GM23338 (cell line): Measurements from ENCODE around the gene PIGR. TPM values are rescaled to one million over a fixed set of nuclear protein-coding genes. Genes with fewer than 3 reads are reported as not detected.

ENCODE experiments used
- ATAC-seq: fragments of 200-7000 bp; cut with Tn5 transposase; 3 replicates; pipeline ENCODE4 v1.9.1; 2020
- DNase-seq: peaks from one replicate; pipeline ENCODE4 v3.0.0-alpha.2; 2015; ENCODE audit warnings: low spot score
- H2AFZ ChIP-seq: fragments of 200-600 bp; sonication (generic); 2 replicates; pipeline ENCODE4 v1.8.0; 2016; ENCODE audit warnings: antibody characterized with exemption, mild to moderate bottlenecking, moderate library complexity
- H3F3A ChIP-seq: fragments of 200-600 bp; sonication (generic); replicated peaks from 2 replicates; pipeline ENCODE4 v1.8.0; 2017; ENCODE audit warnings: antibody characterized with exemption, mixed run types, low read depth
- H3K27ac ChIP-seq: fragments of 200-600 bp; sonication (generic); 2 replicates; pipeline ENCODE4 v1.6.1; 2016; ENCODE audit warnings: low read depth
- H3K27me3 ChIP-seq: fragments of 200-600 bp; sonication (generic); 2 replicates; pipeline ENCODE4 v1.8.0; 2016; ENCODE audit warnings: mild to moderate bottlenecking, mixed run types, moderate library complexity; ENCODE audit not compliant: insufficient read depth
- H3K36me3 ChIP-seq: fragments of 200-600 bp; sonication (generic); 2 replicates; pipeline ENCODE4 v1.8.0; 2016; ENCODE audit warnings: mild to moderate bottlenecking; ENCODE audit not compliant: insufficient read depth
- H3K4me1 ChIP-seq: fragments of 200-600 bp; sonication (generic); 2 replicates; pipeline ENCODE4 v1.8.0; 2016; ENCODE audit warnings: mild to moderate bottlenecking, moderate library complexity; ENCODE audit not compliant: insufficient read depth
- H3K4me2 ChIP-seq: fragments of 200-600 bp; sonication (generic); 2 replicates; pipeline ENCODE4 v1.7.1; 2017; ENCODE audit warnings: mixed run types
- H3K4me3 ChIP-seq: fragments of 200-600 bp; sonication (generic); 2 replicates; pipeline ENCODE4 v1.6.1; 2016; ENCODE audit warnings: mixed run types
- H3K79me2 ChIP-seq: fragments of 200-600 bp; sonication (generic); replicated peaks from 2 replicates; pipeline ENCODE4 v1.8.0; 2017; ENCODE audit warnings: mild to moderate bottlenecking; ENCODE audit not compliant: insufficient read depth
- H3K9me2 ChIP-seq: fragments of 200-600 bp; sonication (generic); 2 replicates; pipeline ENCODE4 v1.8.0; 2017; ENCODE audit not compliant: insufficient read depth
- H4K20me1 ChIP-seq: fragments of 200-600 bp; sonication (generic); replicated peaks from 2 replicates; pipeline ENCODE4 v1.8.0; 2017; ENCODE audit warnings: mild to moderate bottlenecking; ENCODE audit not compliant: insufficient read depth
- H3K27ac Mint-ChIP-seq: 2 replicates; pipeline ENCODE4 v1.8.0; 2020; ENCODE audit warnings: inconsistent platforms, mild to moderate bottlenecking, moderate library complexity, mixed read lengths
- H3K27me3 Mint-ChIP-seq: 3 replicates; pipeline ENCODE4 v1.8.0; 2022; ENCODE audit warnings: low read depth, mild to moderate bottlenecking, moderate library complexity, mixed read lengths, inconsistent platforms; ENCODE audit not compliant: insufficient read depth, poor library complexity
- H3K36me3 Mint-ChIP-seq: 3 replicates; pipeline ENCODE4 v1.8.0; 2021; ENCODE audit warnings: low read depth, mild to moderate bottlenecking, inconsistent platforms, moderate library complexity, mixed read lengths
- H3K4me1 Mint-ChIP-seq: 3 replicates; pipeline ENCODE4 v1.8.0; 2020; ENCODE audit warnings: mild to moderate bottlenecking, inconsistent platforms, mixed read lengths
- H3K4me3 Mint-ChIP-seq: 3 replicates; pipeline ENCODE4 v1.8.0; 2021; ENCODE audit warnings: moderate library complexity, mild to moderate bottlenecking, inconsistent platforms, mixed read lengths
- H3K9me3 Mint-ChIP-seq: 3 replicates; pipeline ENCODE4 v1.8.0; 2020; ENCODE audit warnings: moderate library complexity, mild to moderate bottlenecking, inconsistent platforms, mixed read lengths
- CTCF ChIP-seq, 2 experiments: fragments of 200-600 bp in 1 of 2; sonication (generic) in 1 of 2; conservative IDR thresholded peaks; 2 replicates each; pipeline versions ENCODE4 v1.5.1 to v1.6.1; 2016 to 2017; ENCODE audit warnings: antibody characterized with exemption in 2 of 2, low read depth in 2 of 2, mild to moderate bottlenecking in 2 of 2, moderate library complexity in 1 of 2
- ETS1 ChIP-seq: IDR thresholded peaks from 2 replicates; pipeline ENCODE4 v1.6.1; 2016; ENCODE audit warnings: antibody characterized with exemption
- EZH2phosphoT487 ChIP-seq: fragments of 200-600 bp; sonication (generic); IDR thresholded peaks from one replicate; pipeline ENCODE4 v1.8.1; 2018; ENCODE audit warnings: antibody characterized with exemption; ENCODE audit not compliant: unreplicated experiment
- REST ChIP-seq: IDR thresholded peaks from one replicate; pipeline ENCODE4 v1.6.1; 2018; ENCODE audit warnings: antibody characterized with exemption; ENCODE audit not compliant: unreplicated experiment
- STAT1 ChIP-seq: IDR thresholded peaks from one replicate; pipeline ENCODE4 v1.6.1; 2016; ENCODE audit warnings: antibody characterized with exemption; ENCODE audit not compliant: unreplicated experiment
- polyA plus RNA-seq: library from polyadenylated mRNA; unstranded; fragments of >200 nt; fragmentation: Nextera tagmentation; extraction: Ambion mirVana; gene quantifications from 2 replicates; pipeline ENCODE4 v1.2.1, GENCODE V29; 2016
- total RNA-seq: library from RNA; depleted of rRNA; stranded (reverse); fragments of >200 nt; shearing (Covaris generic); gene quantifications from 2 replicates; pipeline ENCODE4 v1.2.3, GENCODE V29; 2014

The PIGR gene
- total and polyA plus RNA-seq, 2 experiments from 2014 or later = not detected

GRCh38 chr1:206912445-206913095 lies 33.7 kb downstream of the PIGR start:
- Mint-ChIP-seq H3K36me3 (no peaks in the 10 kb centered on the region), H3K9me3 (no peaks in the 10 kb centered on the region), H3K27ac (no peak overlapping the region), H3K4me3 (no peak overlapping the region), H3K27me3 (peaks cover 19% of the 10 kb centered on the region), H3K4me1 (peaks cover 12% of the 10 kb centered on the region; the same call in 2 of the 3 replicates)
- Histone ChIP-seq H2AFZ (peak overlapping the region; percentile 35; the same call in 1 of the 2 replicates), H3K36me3 (no peaks in the 10 kb centered on the region), H3K4me3 (no peak overlapping the region), H3K4me1 (peaks cover 4% of the 10 kb centered on the region), H3K4me2 (no peak overlapping the region), H3K27ac (no peak overlapping the region), H3K9me2 (0 out of 2 replicates have a peak, but pooled peaks cover 4% of the 10 kb centered on the region), H3K27me3 (peaks cover 30% of the 10 kb centered on the region), H3F3A (peaks cover 6% of the 10 kb centered on the region; the same call in 1 of the 2 replicates), H4K20me1 (no peaks in the 10 kb centered on the region), H3K79me2 (no peaks in the 10 kb centered on the region)
- ATAC-seq = peak; percentile 8; the same call in 2 of the 3 replicates
- DNase-seq = peak; percentile 82
- TF ChIP-seq REST = no peak
- no peak for TF ChIP-seq STAT1
- peak; percentile 75 to 89 for TF ChIP-seq CTCF (conservative IDR thresholded peaks at IDR 0.05; ENCODE audit: low read depth in 2 of 2)
- no peak for TF ChIP-seq ETS1

- Histone ChIP-seq H3K4me3 (no peak overlapping the region), H3K27ac (no peak overlapping the region), H3K79me2 (no peaks in the 10 kb centered on the region), H3K36me3 (no peaks in the 10 kb centered on the region), H3K4me1 (peaks cover 4% of the 10 kb centered on the region), H3F3A (peaks cover 6% of the 10 kb centered on the region; the same call in 1 of the 2 replicates), H3K9me2 (0 out of 2 replicates have a peak, but pooled peaks cover 4% of the 10 kb centered on the region), H2AFZ (no peak overlapping the region), H3K4me2 (no peak overlapping the region), H4K20me1 (no peaks in the 10 kb centered on the region), H3K27me3 (peaks cover 33% of the 10 kb centered on the region)
- TF ChIP-seq EZH2phosphoT487 = no peak
- TF ChIP-seq CTCF (conservative IDR thresholded peaks at IDR 0.05; ENCODE audit: low read depth in 2 of 2) = peak; percentile 65 to 82
- H3K27ac Mint-ChIP-seq = no peak overlapping the region
- DNase-seq (peak; percentile 58), ATAC-seq (no peak)
- H3K36me3 Mint-ChIP-seq = no peaks in the 10 kb centered on the region
- no peak overlapping the region for H3K4me3 Mint-ChIP-seq
- peaks cover 19% of the 10 kb centered on the region for H3K4me1 Mint-ChIP-seq
- no peaks in the 10 kb centered on the region for H3K9me3 Mint-ChIP-seq
- peaks cover 26% of the 10 kb centered on the region for H3K27me3 Mint-ChIP-seq
Measured at GRCh38 chr1:206911064-206911663, 35.1 kb downstream of the PIGR start.
